ENCODE results near the gene MMP17.
A peak's percentile ranks its signal among the peaks of the same experiment; 100 is the strongest.

Gene MMP17

GRCh38 chr12:131864469-131864868 lies 36.3 kb downstream of the MMP17 start:
- DNase-seq (ENCODE audit: low read depth): no peak
- H3K4me3 ChIP-seq (replicated peaks; ENCODE audit: low read depth, low read length): no peak overlapping the region
- TF ChIP-seq CTCF (IDR thresholded peaks at IDR 0.05; ENCODE audit: low read length, missing control alignments): no peak

- no peak for TF ChIP-seq CTCF (IDR thresholded peaks at IDR 0.05; ENCODE audit: low read length, missing control alignments)
- DNase-seq (ENCODE audit: low read depth): no peak
- H3K4me3 ChIP-seq (replicated peaks; ENCODE audit: low read depth, low read length): no peak overlapping the region
These were observed 37.1 kb downstream of the MMP17 start for GRCh38 chr12:131865180-131865875.

GRCh38 chr12:131867471-131867870 lies 39.3 kb downstream of the MMP17 start:
- DNase-seq (ENCODE audit: low read depth): no peak
- TF ChIP-seq CTCF (IDR thresholded peaks at IDR 0.05; ENCODE audit: low read length, missing control alignments): no peak
- H3K4me3 ChIP-seq (replicated peaks; ENCODE audit: low read depth, low read length): no peak overlapping the region

DNA sequence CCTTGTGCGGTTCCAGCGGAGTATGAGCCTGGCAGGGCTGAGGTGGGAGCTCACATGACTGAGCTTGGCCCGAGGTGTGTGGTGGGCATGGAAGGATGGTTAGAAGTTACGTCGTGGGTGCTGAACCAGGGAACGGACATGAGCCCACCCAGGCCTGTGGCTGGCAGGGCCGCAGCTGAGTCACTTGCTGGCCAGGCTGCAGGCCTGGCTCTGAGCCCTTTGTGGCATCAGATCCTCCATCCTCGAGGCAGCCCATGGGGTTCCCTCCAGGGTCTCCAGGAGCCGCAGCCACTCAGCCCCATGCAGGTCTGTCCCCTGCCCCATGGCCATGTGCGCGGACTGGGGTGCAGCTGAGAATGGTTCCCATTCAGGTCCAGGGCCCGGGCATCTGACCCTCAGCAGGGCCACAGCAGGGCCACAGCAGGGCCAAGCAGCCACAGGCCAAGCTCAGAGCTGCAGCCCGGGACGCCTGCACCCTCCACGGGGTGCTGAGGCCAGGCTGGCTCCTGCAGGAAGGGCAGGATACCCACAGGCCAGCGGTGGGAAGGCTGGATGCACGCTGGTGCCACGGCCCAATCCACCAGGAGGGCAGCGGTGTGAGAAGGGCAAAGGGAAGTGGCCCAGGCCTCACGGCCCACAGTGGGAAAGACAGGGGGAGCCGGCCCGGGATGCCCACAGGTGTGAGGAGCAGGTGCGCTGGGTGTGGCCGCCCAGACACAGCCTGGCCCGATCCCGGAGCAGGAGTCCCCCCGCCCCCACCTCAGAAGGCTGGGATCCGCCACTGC lies 39.9 kb downstream of the MMP17 start:
- no peak for DNase-seq (ENCODE audit: low read depth)
- no peak overlapping the region for H3K4me3 ChIP-seq (replicated peaks; ENCODE audit: low read depth, low read length)
- TF ChIP-seq CTCF (IDR thresholded peaks at IDR 0.05; ENCODE audit: low read length, missing control alignments): no peak

- DNase-seq (ENCODE audit: low read depth): peak; percentile 52
- no peak overlapping the region for H3K4me3 ChIP-seq (replicated peaks; ENCODE audit: low read depth, low read length)
- TF ChIP-seq CTCF (IDR thresholded peaks at IDR 0.05; ENCODE audit: low read length, missing control alignments): no peak
These were observed 41.8 kb downstream of the MMP17 start for GRCh38 chr12:131869871-131870418.

GRCh38 chr12:131871677-131872076 lies 43.5 kb downstream of the MMP17 start:
- no peak for TF ChIP-seq CTCF (IDR thresholded peaks at IDR 0.05; ENCODE audit: low read length, missing control alignments)
- no peak for DNase-seq (ENCODE audit: low read depth)
- no peak overlapping the region for H3K4me3 ChIP-seq (replicated peaks; ENCODE audit: low read depth, low read length)

Data from fibroblast of pulmonary artery (primary cell).